NCI-H526 (cell line): Measurements from ENCODE around the gene IQCB1.
"Not testable (repeated sequence)": the region's sequence is repeated elsewhere in the genome, so short reads cannot be mapped to it uniquely, and the experiment has no call there.

Source experiments
- DNase-seq, 2 experiments: peaks; one replicate each; lab custom pipeline; 2025; lab: John Stamatoyannopoulos, UW

The IQCB1 gene

GRCh38 chr3:121747976-121748375, 86.9 kb downstream of the IQCB1 start:
- DNase-seq, result no peak

- DNase-seq, result not testable (repeated sequence)
Measured at GRCh38 chr3:121743106-121743505, 91.8 kb downstream of the IQCB1 start.

GRCh38 chr3:121740896-121741295, 94.0 kb downstream of the IQCB1 start:
- no peak for DNase-seq

GRCh38 chr3:121739902-121740301, 95.0 kb downstream of the IQCB1 start:
- DNase-seq, result no peak

- DNase-seq, result no peak
Measured at GRCh38 chr3:121737644-121738043, 97.2 kb downstream of the IQCB1 start.

- no peak for DNase-seq
Measured at GRCh38 chr3:121736112-121736511, 98.7 kb downstream of the IQCB1 start.

- no peak for DNase-seq
Measured at GRCh38 chr3:121735047-121735696, 99.7 kb downstream of the IQCB1 start.

GRCh38 chr3:121730940-121731687, 103.7 kb downstream of the IQCB1 start:
- DNase-seq, result no peak

GRCh38 chr3:121724130-121724529, 110.7 kb downstream of the IQCB1 start:
- DNase-seq, result no peak

- DNase-seq, result no peak
Measured at GRCh38 chr3:121723485-121723884, 111.4 kb downstream of the IQCB1 start.

- no peak for DNase-seq
Measured at GRCh38 chr3:121722411-121722810, 112.4 kb downstream of the IQCB1 start.

GRCh38 chr3:121720163-121720562, 114.7 kb downstream of the IQCB1 start:
- no peak for DNase-seq
